ENCODE results near the gene AFAP1.

Gene AFAP1

DNA sequence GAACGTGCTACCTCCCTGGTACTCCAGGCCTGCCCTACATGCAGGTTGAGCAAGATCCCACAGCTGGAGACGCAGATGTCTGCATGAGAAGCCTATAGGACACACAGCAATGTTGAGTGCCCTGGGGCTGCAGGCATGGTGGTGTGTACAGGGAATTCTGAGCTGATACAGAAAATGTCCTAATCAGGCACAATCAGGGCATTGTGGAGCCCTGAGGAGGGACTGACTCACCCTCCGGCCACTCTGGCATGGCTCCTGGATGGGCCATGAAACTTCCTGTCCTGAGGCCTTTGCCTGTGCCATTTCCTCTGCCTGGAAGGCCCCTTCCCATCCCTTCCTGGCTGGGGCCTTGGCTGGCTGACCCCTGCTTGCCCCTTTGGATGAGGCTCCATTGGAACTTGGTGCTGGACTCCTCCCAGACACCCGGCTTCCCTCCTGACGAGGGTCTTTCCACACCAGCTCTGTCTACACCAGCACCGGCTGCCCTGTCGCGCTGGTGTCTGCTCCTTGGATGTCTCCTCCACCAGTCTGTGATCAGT, 16.7 kb upstream of the AFAP1 start:
- DNase-seq (ENCODE audit: low read depth): no peak
- TF ChIP-seq, protein P1, sequence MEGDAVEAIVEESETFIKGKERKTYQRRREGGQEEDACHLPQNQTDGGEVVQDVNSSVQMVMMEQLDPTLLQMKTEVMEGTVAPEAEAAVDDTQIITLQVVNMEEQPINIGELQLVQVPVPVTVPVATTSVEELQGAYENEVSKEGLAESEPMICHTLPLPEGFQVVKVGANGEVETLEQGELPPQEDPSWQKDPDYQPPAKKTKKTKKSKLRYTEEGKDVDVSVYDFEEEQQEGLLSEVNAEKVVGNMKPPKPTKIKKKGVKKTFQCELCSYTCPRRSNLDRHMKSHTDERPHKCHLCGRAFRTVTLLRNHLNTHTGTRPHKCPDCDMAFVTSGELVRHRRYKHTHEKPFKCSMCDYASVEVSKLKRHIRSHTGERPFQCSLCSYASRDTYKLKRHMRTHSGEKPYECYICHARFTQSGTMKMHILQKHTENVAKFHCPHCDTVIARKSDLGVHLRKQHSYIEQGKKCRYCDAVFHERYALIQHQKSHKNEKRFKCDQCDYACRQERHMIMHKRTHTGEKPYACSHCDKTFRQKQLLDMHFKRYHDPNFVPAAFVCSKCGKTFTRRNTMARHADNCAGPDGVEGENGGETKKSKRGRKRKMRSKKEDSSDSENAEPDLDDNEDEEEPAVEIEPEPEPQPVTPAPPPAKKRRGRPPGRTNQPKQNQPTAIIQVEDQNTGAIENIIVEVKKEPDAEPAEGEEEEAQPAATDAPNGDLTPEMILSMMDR (conservative IDR thresholded peaks at IDR 0.05; ENCODE audit: low read depth, low read length): no peak
- H3K4me3 ChIP-seq (ENCODE audit: low read length): no peak overlapping the region

DNA sequence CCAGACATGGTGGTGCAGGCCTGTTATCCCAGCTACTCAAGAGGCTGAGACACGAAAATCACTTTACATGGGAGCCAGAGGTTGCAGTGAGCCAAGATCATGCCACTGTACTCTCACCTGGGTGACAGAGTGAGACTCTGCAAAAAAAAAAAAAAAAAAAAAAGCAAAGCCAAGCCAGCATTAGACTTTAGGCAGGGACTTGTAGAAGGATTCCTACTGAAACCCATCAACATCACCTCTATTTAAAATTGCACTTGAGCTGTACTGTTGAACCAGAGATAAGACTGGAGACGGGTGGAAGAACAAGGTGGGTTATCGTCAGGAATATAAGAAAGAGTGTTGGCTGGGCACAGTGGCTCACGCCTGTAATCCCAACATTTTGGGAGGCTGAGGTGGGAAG, 15.7 kb upstream of the AFAP1 start:
- TF ChIP-seq, protein P1 (conservative IDR thresholded peaks at IDR 0.05; ENCODE audit: low read depth, low read length): no peak
- no peak for DNase-seq (ENCODE audit: low read depth)
- no peak overlapping the region for H3K4me3 ChIP-seq (ENCODE audit: low read length)

DNA sequence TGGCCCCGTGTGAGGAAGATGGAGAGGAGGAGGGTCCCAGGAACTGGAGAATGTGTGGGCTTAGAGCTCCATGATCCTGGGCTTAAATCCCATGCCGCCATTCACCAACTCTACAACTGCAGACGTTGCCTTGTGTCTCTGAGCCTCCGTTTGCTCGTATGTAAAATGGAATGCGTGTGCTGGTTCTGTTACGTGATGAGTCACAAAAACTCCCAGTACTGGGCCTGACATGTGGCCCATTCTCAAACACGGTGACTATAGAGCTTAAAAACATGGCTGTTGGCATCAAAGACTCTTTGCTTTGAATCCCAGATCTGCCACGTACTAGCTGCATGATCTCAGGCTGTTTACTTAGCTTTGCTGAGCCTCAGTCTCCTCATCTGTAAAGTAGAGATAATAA, 13.0 kb upstream of the AFAP1 start:
- H3K4me3 ChIP-seq (ENCODE audit: low read length): no peak overlapping the region
- DNase-seq (ENCODE audit: low read depth): no peak
- TF ChIP-seq, protein P1 (conservative IDR thresholded peaks at IDR 0.05; ENCODE audit: low read depth, low read length): no peak

DNA sequence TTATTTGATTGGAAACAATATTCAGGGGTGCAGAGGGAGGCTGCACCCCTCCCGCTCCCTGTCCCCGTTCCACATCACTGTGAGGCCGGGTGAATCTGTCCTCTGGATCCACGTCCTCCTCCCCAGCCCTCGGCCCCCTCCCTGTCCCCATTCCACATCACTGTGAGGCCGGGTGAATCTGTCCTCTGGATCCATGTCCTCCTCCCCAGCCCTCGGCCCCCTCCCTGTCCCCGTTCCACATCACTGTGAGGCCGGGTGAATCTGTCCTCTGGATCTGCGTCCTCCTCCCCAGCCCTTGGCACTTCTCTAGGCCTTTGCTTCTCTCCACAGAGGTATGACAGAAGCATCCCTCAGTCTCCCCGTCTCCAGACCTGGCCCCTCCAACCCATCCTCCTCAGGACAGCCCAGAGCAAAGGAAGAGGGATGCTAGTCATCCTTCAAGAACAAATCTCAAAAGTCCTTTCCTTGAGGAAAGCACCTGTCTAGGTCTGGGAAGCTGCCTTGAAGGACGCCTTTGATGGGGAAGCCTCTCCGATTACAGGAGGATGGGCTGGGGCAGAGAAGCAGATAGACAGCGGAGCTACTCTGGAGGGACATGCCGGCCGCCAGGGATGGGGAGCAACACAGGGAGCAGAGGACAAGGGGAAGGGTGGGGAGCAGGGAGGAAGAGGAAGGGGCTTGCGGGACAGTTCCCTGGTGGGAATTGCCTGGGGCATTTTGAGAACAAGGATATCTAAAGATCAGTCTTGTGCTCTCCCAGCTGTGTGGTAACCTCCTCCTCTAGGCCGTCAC, 10.8 kb upstream of the AFAP1 start:
- H3K4me3 ChIP-seq (ENCODE audit: low read length): no peak overlapping the region
- TF ChIP-seq, protein P1 (conservative IDR thresholded peaks at IDR 0.05; ENCODE audit: low read depth, low read length): no peak
- DNase-seq (ENCODE audit: low read depth): no peak

DNA sequence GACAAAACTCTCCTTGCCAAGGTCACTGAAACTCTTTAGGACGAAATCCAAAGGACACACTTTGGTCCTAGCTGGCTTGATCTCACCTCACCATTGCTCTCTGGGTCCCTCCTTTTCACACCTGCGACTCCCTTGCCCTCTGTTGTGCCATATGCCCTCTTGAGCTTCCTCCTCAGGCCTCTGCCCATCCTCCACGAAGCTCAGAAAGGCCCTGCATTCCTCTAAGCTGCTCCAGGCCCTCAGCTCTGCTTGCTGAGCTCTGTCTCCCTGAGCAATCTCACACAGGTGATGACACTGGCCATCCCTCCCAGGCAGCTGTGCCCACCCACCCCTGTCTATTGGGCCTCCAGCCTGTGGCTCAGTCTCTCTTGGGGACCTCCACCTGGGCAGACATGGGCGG, 10.1 kb upstream of the AFAP1 start:
- no peak overlapping the region for H3K4me3 ChIP-seq (ENCODE audit: low read length)
- no peak for DNase-seq (ENCODE audit: low read depth)
- TF ChIP-seq, protein P1 (conservative IDR thresholded peaks at IDR 0.05; ENCODE audit: low read depth, low read length): no peak

DNA sequence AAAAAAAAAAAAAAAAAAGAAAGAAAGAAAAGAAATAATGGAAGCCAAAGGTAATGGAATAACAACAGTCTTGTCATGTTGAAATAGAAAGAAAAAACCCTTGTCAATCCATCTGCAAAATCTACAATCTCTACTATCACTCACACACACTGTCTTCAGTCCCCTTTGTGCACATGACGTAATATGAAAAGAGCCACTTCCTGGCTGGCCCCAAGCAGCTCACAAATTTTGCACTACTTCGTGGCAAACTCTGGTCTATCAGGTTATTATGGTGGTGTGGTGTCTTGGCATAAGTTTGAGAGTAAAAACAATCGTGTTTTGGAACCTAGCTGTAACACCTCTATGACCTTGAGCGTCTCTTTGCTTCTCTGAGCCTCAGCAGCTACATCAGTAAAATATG, 8.3 kb upstream of the AFAP1 start:
- no peak overlapping the region for H3K4me3 ChIP-seq (ENCODE audit: low read length)
- DNase-seq (ENCODE audit: low read depth): no peak
- TF ChIP-seq, protein P1 (conservative IDR thresholded peaks at IDR 0.05; ENCODE audit: low read depth, low read length): no peak

Measured in retinal pigment epithelial cell (primary cell).